HuH-7 (cell line): Measurements from ENCODE around the gene SCO1.
"Not testable (repeated sequence)": the region's sequence is repeated elsewhere in the genome, so short reads cannot be mapped to it uniquely, and the experiment has no call there.

Source experiments
- DNase-seq: peaks from one replicate; pipeline ENCODE4 v3.0.0; 2011; ENCODE audit warnings: low spot score

The SCO1 gene

DNA sequence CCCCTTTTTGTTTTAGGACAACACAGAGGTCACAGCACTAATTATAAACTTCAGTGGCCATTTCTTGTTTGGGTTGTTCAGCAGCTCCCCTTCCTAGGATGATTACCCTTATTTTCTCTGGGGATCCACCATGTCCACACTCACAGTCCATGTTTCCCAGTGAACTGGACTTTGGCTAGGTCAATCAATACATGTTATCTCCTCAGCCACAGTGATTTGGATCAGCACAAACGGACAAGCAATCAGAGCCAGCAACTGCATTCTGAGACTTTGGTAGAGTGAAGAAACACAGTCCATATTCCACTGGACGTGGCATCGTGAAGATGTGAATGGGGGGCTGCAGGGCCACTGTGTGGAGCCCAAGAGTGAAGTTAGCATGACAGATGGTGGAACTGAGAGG is 27.9 kb upstream of the SCO1 start:
- no peak for DNase-seq

DNA sequence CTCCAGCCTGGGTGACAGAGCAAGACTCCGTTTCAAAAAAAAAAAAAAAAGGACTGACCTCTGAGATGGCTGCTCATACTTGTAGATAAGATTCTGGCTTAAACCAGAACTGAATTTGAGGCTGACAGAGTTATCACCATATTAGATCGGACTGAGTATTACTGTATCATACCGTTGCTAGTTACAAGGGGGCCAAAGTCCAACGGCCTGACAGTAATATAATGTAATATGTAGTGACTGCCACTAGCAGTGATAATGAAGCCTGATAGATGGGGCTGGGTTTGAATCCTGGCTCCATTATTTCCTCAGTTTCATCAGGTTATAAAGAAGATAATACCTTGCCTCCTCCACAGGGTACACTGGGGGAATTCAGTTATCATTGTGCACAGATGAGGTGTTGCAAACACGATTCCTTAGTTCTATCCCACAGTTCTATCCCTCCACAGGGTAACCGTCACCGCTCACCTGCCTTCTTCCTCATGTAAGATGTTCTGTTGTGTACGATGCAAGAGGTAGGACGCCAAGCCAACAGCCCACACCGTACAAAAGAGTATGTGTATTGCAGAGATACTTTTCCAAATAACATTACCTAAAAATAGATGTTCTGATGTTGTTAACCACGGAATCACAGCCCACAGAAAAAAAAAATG is 27.3 kb upstream of the SCO1 start:
- no peak for DNase-seq

DNA sequence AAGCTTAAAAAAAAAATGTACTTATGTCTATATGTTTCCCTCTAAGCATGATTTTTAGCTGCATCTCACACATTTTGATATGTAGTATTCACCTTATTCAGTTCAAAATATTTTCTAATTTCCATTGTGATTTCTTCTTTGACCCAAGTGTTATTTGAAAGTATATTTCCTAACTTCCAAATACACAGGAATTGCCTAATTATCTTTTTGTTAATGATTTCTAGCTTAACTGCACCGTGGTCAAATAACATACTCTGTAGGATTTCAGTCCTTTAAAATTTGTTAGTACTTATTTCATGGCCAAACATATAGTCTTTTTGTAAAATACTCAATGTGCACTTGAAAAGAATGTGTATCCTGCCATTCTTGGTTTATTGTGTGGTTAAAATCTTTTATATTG is 21.2 kb upstream of the SCO1 start:
- no peak for DNase-seq

DNA sequence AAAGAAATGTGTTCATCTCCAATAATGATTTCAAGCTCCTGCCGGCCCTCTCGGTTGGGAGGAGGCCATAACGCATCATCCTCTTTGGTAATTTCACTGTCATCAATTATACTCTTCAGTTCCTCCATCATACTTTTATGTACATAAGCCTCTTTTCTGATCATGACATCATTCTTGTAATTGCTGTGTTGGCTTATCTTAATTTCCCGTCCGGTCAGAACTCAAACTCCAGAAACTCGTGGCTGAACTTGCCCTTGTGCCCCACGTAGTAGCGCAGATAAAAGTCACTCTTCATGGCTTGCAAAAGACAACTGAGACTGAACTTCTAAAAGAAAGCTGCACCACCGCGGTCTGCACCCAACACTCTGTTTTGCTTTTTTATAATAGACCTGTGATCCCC is 18.9 kb upstream of the SCO1 start:
- no peak for DNase-seq

DNA sequence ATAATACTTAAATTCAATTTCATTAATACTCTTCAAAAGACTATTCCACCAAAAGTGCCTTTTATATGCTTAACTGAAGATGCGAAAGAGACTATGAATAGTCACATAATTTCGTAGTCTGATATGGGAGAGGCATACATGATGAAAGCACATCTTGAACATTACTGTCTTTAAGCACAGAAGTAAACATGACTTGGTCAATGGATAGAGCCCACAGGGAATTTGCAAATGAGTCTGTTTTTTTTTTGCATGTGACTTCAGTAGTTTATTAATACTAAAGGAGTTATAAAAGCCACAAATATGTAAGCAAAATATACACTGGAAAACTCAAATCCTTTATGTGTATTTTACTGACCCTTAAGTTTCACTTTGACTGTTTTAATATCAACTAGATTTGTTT is 16.0 kb upstream of the SCO1 start:
- no peak for DNase-seq

DNA sequence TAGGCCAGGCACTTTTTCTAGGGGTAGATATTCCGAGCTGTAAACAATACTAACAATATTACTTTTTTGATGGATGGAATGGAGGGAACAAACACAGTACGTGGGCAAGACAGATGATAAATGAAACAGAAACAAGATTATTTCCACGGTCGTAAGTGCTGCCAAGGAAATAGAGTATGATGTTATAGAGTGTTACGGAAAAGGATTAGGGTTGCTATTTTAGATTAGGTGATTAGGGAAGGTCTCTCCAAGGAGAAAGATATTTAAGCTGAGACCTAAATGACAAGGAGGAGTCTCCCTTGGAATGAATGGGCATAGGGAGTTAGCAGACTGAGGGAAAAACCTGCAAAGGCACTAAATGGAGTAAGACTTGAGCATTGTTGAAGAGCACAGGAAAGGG is 8.4 kb upstream of the SCO1 start:
- no peak for DNase-seq

DNA sequence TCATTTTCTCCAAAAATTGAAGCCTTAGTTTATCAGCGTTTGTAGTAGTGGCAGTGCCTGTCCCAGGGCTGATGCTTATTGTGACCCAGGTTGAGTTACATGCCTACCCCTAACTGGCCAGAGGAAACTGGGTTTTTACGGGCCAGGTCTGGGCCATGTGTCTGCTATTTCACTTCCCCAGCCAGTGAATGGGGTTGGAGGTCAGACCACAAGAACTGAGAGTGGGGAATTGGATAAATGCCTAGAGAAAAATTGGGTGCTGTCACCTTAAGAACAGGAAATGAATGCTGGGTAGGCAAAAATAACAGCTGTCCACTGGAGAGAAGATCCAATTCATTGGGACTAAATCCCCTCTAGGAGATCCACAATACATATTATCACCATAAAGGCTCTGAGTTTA is 5.2 kb upstream of the SCO1 start:
- DNase-seq: no peak

DNA sequence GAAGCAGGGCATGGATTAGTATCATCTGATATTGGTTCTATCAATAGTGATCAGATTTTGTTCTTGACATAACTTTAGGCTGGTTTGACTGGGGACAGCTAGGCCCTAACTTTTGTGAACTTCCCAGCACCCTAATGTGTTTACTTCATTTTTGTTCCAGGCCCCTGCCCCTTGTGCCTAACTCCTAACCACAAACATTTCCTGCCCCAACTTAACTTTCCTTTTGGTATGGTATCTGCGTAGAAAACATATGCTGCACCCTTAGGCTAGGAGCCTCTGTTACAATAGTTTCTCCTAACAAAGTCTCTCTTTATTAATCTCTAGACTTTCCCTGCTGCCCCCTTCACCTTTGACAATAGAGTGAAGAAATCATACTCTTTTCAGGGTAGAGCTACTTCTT is 2.5 kb upstream of the SCO1 start:
- DNase-seq: no peak

DNA sequence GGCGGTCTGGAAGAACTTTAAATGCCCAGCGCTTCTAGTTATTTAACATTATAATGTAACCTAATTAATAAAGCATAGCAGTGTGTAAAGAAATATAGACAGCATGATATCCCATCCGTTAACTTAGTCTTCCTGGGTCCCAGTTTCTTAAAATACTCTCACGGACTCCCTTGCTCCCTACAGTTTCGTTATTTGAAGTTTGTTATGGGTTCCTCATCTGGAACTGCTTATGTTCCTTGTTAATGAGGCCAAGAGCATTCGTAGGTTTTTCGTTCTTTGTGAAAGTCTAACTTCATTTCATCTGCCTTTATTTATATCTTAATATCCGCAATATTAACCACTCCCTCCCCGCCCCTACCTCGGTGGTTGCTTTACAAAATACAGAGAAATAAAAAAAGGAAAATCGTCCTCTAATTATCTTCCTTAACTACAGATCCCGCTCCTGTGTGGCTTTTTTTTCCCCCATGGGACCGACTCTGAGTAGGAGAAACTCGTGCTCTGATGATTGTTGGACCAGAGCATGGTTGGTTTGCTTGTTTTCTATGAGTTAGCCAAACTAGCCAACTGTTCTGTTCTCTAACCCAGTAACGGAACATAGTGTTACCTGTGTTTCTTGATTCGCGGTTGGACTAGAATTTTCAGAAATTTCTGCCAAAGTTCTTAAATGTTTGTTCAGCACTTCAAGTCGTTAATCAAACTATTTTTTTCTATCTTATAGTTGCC is 924 bp upstream of the SCO1 start:
- DNase-seq: no peak

DNA sequence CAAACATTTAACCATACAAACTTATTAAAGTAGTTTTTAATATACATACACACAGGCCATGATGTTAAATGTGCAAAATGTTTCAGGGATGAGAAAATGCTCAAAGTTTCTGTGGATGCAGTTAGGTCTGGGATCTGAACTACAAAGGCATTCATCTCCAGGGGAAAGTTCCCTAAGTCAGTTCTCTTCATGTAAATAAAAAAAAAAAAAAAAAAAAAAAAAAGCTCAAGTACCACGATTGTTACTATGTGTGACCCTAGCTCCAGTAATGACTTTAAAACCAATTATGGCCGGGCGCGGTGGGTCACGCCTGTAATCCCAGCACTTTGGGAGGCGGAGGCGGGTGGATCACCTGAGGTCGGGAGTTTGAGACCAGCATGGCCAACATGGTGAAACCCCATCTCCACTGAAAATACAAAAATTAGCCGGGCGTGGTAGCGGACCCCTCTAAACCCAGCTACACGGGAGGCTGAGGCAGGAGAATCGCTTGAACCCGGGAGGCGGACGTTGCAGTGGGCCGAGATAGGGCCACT is 1.4 kb downstream of the SCO1 start:
- not testable (repeated sequence) for DNase-seq

DNA sequence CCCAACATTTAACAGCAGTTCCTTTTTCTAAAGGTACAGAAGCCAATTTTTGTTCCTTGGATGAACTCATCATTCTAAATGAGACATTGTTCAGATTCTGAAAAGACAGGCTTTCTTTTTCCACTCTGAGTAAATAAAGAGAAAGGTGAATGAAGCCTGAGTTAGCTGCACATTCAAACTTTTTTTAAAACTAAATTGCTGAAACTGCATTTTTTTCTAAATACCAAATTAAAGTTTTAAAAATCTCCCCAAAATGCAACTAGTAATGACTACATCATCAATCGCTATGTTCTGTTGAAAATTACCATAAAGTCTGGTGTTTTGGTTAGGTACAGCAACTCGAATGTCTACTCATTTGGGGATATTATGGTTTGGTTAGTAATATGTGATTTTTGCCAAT is 9.8 kb downstream of the SCO1 start:
- no peak for DNase-seq

DNA sequence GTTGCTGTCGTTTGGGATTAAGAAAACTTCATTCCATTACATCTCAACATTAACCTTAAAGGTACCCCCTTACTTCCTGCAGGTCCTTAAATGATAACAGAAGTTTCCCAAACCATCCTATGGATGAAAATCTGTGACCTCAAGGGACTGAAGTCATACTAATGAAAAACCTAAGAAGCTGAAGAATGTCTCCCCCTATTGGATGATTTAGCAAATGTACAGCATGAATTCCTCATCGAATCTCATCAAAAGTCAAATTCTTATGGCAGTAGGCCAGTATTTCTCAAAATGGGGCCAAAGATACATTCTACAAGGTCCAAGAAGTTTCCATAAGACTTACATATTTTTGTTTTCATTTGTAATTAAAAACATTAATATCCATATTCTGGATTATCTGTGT is 13.5 kb downstream of the SCO1 start:
- DNase-seq: peak; percentile 16

DNA sequence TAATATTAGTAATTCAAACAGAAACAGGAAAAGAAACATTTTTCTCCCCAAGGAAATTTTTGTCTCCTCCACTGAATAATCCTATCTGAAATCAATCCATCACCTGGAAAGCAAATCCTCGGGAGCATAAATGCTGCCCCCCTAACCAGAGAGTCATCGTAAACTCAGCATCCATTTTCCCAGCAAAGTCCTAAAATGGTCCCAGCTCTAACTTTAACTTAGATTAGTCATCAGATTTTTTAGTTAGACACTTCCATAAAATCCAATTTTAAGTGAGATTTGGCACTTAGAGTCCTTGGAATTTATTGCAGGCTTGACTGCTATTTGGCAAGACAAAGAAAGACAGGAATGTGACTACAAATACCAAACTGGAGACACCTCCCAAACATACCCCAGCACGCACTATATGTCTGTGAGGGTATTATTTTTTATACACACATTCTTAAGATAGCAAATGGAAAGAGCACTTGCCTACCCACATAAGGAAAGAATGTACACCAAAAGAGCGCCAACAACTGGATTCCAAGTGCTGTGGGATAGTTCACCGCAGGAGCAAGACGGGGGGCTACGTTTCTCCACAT is 15.4 kb downstream of the SCO1 start:
- DNase-seq: no peak

DNA sequence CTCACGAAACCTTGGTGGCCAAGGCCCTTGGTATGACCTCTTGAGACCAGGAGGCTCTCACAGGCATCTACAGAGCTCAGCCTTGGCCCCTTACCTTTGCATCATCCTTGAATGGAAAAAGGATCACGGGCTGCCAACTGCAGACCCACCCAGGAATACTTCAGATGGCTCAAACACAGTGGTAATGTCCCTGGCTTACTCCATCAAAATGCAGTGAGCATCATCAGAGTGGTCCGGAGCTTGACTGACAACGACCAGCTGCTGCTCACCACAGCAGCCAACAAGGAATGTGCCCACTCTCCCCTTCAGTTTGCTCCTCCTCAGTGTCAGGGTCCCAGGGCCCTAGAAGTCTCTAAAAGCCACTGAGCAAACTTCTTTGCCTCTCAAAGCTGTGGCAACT is 22.6 kb downstream of the SCO1 start:
- no peak for DNase-seq

DNA sequence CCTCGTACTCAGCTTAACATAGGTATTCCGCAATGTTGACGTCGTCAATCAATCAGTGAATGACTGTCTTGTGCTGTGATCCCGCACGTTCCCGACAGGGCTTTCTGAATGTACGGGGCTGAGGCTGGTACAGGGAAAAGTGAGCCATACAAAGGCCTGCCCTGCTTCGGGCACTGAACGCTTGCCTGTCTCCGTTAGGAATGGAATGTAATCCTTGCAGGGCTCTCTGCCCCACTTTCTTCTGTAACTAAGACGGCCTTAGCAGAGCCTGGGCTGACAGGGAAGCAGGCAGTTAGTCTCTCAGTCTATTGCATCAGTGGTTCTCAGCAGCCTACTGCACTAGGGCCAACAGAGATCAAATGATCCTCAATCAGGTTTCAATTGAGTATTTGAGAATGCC is 24.0 kb downstream of the SCO1 start:
- no peak for DNase-seq

DNA sequence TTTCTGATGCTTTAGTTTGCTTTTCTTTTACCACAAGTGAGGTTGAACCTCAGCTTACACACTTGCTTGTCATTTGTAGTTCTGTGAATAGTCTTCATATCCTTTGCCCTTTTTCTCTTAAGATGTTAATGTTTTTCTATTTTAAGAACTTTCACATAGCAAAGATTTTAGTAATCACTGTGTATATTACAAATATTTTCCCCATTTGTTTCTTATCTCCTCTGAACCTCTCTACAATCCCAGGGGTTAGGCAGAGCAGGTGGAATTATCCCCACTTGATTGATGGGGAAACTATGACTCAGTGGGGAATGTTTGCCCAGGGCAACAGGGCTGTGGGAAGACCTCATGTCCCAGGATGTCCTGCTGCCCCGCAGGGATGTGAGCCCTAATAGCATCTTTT is 28.6 kb downstream of the SCO1 start:
- DNase-seq: no peak

DNA sequence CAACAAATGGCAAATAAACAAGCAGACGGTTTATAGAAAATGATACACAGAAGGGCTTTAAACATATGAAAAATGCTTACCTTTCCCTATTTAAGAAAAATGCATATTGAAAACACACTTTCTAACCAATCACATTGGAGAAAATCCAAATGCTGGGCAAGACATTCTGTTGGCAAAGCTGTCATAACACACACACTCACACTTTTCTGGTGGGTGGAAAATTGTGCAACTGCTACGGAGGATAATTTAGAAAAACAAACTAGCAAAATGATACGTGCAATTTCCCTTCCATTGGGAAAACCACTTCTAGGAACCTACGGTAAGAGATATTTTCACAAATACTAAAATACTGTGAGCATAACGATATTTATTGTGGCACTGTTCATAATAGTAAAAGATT is 30.4 kb downstream of the SCO1 start:
- no peak for DNase-seq

DNA sequence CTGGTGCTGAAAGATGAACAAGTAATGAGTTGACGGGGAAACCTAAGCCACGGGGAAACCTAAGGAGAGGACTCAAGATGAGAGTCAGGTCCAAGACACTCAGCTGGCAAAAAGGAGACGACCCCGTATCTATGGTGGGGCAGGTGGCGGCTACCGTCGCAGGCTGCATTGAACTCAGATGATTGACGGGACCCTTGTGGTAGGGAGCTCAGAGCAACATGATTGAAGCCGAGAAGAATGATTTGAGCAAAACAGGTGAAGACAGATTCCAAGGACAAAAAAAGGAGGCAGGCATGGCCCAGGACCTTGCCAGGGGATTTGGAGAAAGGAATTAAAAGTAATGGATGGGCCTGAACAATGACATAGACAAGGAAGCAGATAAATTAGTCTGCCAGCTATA is 32.8 kb downstream of the SCO1 start:
- DNase-seq: no peak

DNA sequence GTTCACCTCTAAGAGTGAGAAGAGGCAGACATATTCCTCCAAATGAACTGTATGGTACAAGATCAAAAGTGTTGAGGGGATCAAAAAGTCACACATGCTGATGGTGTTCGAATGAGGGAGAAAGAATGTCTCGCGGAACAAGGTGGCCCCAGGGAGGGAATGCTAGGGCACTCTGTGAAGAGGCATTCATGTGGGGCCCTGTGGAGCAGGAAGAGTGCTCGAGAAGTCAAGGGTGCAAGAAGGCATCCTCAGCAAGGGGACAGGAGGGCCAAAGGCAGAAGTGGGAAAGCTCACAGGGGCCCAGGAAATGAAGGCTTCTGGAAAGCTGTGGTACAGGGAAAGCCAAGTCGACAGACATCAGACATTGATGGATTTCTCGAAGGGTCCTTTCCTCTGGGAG is 34.1 kb downstream of the SCO1 start:
- no peak for DNase-seq

DNA sequence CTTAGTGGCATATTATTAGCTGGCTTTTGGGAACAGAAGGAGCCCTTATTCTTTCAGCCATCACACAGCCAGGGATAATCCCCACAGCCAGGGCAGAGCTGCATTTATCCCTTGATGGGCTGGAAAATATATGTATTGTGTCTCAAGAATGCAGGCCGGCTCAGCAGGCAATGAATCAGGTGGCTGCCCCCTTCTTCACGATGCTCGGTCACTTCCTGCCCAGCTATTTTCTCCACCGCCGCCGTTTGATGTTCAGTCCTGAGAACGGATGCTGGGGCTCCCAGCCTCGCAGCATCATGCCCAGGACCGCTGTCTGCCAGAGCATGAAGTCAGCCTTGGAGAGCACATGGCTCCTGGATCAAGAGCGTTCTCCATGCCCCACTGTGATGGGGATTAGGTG is 35.9 kb downstream of the SCO1 start:
- DNase-seq: no peak

DNA sequence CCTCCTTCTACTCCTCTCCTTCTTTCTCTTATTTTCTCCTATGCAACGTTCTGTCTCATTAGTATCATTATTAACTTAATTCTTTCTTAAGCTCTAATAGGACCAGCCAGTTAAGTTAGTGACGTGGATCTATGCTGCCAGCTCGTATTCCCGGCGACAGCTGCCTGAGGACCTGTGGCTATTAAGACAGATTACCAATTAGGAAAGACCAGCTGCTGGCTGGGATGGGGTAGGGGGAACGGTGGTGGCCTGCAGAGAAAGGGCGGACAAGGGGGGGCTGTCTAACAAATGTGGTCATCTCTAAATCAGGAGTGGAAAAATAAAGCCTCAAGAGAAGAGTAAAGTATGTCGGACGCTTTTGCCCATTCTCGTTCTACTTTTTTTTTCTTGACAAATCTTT is 39.5 kb downstream of the SCO1 start:
- no peak for DNase-seq

DNA sequence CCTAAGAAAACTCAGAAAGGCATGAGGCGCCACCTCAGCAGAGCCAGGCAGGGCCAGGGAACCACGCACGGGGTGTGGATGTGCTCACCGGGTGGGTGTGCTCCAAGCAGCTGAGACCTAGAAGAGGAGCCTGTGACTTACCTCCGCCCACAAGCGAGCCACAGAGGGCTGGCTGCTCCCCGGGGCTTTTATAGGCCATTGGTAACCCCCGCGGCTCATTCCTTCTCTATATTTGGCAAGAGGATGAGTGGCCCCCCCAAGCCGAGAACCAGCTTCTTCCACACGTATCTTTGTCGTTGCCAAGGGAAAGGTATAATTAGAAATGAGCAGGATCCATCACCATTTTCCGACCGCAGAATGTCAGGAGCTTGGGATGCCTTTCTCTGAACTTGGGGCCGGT is 40.2 kb downstream of the SCO1 start, which contains the start of gene MYH3:
TSS of gene MYH3 (minus strand) at position 162 of the 400 bp plus-strand sequence. CDS start 2,245 bp downstream, outside the sequence.
- no peak for DNase-seq

DNA sequence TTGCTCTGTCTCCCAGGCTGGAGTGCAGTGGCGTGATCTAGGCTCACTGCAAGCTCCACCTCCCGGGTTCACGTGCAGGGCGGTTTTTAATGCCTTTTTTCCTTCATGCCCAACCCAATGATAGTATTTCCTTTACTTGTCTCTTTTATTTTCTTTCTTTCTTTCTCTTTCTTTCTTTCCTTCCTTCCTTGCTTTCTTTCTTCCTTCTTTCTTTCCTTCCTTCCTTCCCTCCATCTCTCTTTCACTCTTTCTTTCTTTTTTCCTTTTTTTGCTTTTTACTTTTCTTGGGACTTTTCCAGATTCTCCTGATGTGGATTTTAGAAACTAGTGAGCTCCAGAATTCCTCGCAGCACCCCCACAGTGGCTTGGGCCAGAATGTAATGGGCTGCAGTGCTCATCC is 43.3 kb downstream of the SCO1 start:
- DNase-seq: no peak
